Endothelial cell of umbilical vein (primary cell): ENCODE results near the gene FLRT1. TPM values are rescaled to one million over a fixed set of nuclear protein-coding genes. Genes with fewer than 3 reads are reported as not detected.

Experiments
- BruUV-seq: library from RNA; stranded (reverse); fragments of 400-500 nt; replicated peaks from 2 replicates; lab custom pipeline; 2021; lab: Mats Ljungman, UMichigan
- CTCF ChIA-PET: fragments of 300-600, 350-600 bp; sonication (Branson Sonifier 250); formaldehyde crosslinking; loops from one replicate; lab custom pipeline; 2021; ENCODE audit warnings: antibody characterized with exemption, inconsistent platforms; lab: Charles Lee
- POLR2A ChIA-PET: fragments of 300-600, 350-600 bp; sonication (Branson Sonifier 250); formaldehyde crosslinking; loops from one replicate; lab custom pipeline; 2021; ENCODE audit warnings: antibody characterized with exemption, inconsistent platforms; lab: Charles Lee
- DNase-seq: peaks from one replicate; pipeline ENCODE4 v3.0.0-alpha.2; 2011; ENCODE audit warnings: low read depth, low spot score
- FAIRE-seq: peaks from 2 replicates; lab custom pipeline; 2011; peaks lifted over from hg19 to GRCh38; lab: Jason Lieb, UNC
- H2AFZ ChIP-seq: 2 replicates; pipeline ENCODE4 v1.6.0; 2012; ENCODE audit warnings: low read depth, low read length, control low read depth, inconsistent platforms
- H3K27ac ChIP-seq: 2 replicates; pipeline ENCODE4 v1.5.1; 2011; ENCODE audit warnings: low read depth, mild to moderate bottlenecking, control low read depth, low read length, moderate library complexity; ENCODE audit not compliant: insufficient read depth
- H3K27me3 ChIP-seq, 2 experiments: 2 replicates each; pipeline versions ENCODE4 v1.6.0 to v1.6.1; 2011; ENCODE audit warnings: low read length in 2 of 2, mixed read lengths in 1 of 2; ENCODE audit not compliant: control insufficient read depth in 2 of 2, insufficient read depth in 2 of 2
- H3K36me3 ChIP-seq, 2 experiments: 2 replicates in 1 of 2; 3 replicates in 1 of 2; pipeline ENCODE4 v1.5.1; 2011; ENCODE audit warnings: low read length in 2 of 2, mild to moderate bottlenecking in 1 of 2, moderate library complexity in 1 of 2; ENCODE audit not compliant: control insufficient read depth in 2 of 2, insufficient read depth in 2 of 2; ENCODE audit errors: extremely low read depth in 1 of 2
- H3K4me1 ChIP-seq: 3 replicates; pipeline ENCODE4 v1.5.1; 2011; ENCODE audit warnings: mild to moderate bottlenecking, low read length; ENCODE audit not compliant: control insufficient read depth, insufficient read depth; ENCODE audit errors: extremely low read depth
- H3K4me2 ChIP-seq: 2 replicates; pipeline ENCODE4 v1.6.1; 2011; ENCODE audit warnings: low read length, control low read depth, mixed read lengths; ENCODE audit not compliant: insufficient read depth
- H3K4me3 ChIP-seq, 3 experiments: fragments of 200-600 bp in 1 of 3; sonication (generic), shearing (Covaris generic) in 1 of 3; replicated peaks in 1 of 3; 2 replicates each; pipeline ENCODE4 v1.5.1; 2011 to 2016; ENCODE audit warnings: control low read depth in 3 of 3, low read length in 3 of 3, mild to moderate bottlenecking in 2 of 3, inconsistent platforms in 1 of 3, low read depth in 1 of 3, moderate library complexity in 1 of 3; ENCODE audit not compliant: insufficient read depth in 1 of 3
- H3K79me2 ChIP-seq: 2 replicates; pipeline ENCODE4 v1.6.0; 2012; ENCODE audit warnings: low read length, inconsistent platforms; ENCODE audit not compliant: control insufficient read depth, insufficient read depth
- H3K9ac ChIP-seq: replicated peaks from 2 replicates; pipeline ENCODE3; 2011; ENCODE audit warnings: low read length, control low read depth; ENCODE audit not compliant: insufficient read depth; ENCODE audit errors: extremely low read depth
- H3K9me1 ChIP-seq: replicated peaks from 3 replicates; pipeline ENCODE4 v1.6.0; 2011; ENCODE audit warnings: mild to moderate bottlenecking, low read length; ENCODE audit not compliant: control insufficient read depth, insufficient read depth; ENCODE audit errors: extremely low read depth
- H3K9me3 ChIP-seq: replicated peaks from 2 replicates; pipeline ENCODE4 v1.5.1; 2012; ENCODE audit warnings: low read length, inconsistent platforms; ENCODE audit not compliant: control insufficient read depth, insufficient read depth
- H4K20me1 ChIP-seq: replicated peaks from 2 replicates; pipeline ENCODE3; 2011; ENCODE audit warnings: mild to moderate bottlenecking, low read length; ENCODE audit not compliant: control insufficient read depth, insufficient read depth; ENCODE audit errors: extremely low read depth
- EZH2 ChIP-seq: IDR thresholded peaks from 2 replicates; pipeline ENCODE4 v1.6.1; 2012; ENCODE audit warnings: borderline replicate concordance, low read depth, mild to moderate bottlenecking, moderate library complexity, low read length, inconsistent platforms; ENCODE audit not compliant: severe bottlenecking
- FOS ChIP-seq: IDR thresholded peaks from 2 replicates; pipeline ENCODE4 v1.6.1; 2011; ENCODE audit warnings: mild to moderate bottlenecking, low read length, moderate library complexity, borderline replicate concordance; ENCODE audit not compliant: insufficient read depth
- GATA2 ChIP-seq: IDR thresholded peaks from 2 replicates; pipeline ENCODE4 v1.7.0; 2011; ENCODE audit warnings: low read depth, mild to moderate bottlenecking, moderate library complexity, mixed read lengths, low read length; ENCODE audit not compliant: insufficient read length, insufficient read depth
- JUN ChIP-seq: IDR thresholded peaks from 2 replicates; pipeline ENCODE4 v1.6.1; 2011; ENCODE audit warnings: borderline replicate concordance, low read depth; ENCODE audit not compliant: insufficient read length, insufficient read depth
- POLR2A ChIP-seq: IDR thresholded peaks from 2 replicates; pipeline ENCODE4 v1.6.1; 2012; ENCODE audit warnings: low read depth, mild to moderate bottlenecking, control low read depth, low read length
- POLR2AphosphoS5 ChIP-seq: IDR thresholded peaks from 2 replicates; pipeline ENCODE4 v1.6.1; 2012; ENCODE audit warnings: low read depth, mild to moderate bottlenecking, control low read depth, low read length, moderate library complexity; ENCODE audit not compliant: insufficient read depth
- dilution Hi-C: fragments of 300-500 bp; cut with MboI; formaldehyde crosslinking; loops from one replicate; pipeline ENCODE4 v1.15.0; 2019; ENCODE audit warnings: low sequenced_read_pairs; ENCODE audit not compliant: extremely low pct_ligation_motif_present
- intact Hi-C: fragments of 100-400 bp; cut with micrococcal nuclease; formaldehyde crosslinking; loops from one replicate; pipeline ENCODE4 v1.10.0; 2022
- polyA plus RNA-seq, 4 experiments: library from polyadenylated mRNA; depleted of rRNA in 3 of 4; stranded (reverse) in 3 of 4; unstranded in 1 of 4; fragments of >200 nt; gene quantifications; 2 replicates each; pipeline versions ENCODE4 v1.2.1 to v1.2.3, GENCODE V29; 2011 to 2012; ENCODE audit warnings: missing spikeins in 1 of 4
- total RNA-seq: library from RNA; stranded (reverse); gene quantifications from 2 replicates; pipeline ENCODE4 v1.2.3, GENCODE V29; 2021

Gene FLRT1
- total and polyA plus RNA-seq, 2 donors (not counting 3 experiments of a cell fraction or from before 2014, with no cell fraction given): not detected

DNA sequence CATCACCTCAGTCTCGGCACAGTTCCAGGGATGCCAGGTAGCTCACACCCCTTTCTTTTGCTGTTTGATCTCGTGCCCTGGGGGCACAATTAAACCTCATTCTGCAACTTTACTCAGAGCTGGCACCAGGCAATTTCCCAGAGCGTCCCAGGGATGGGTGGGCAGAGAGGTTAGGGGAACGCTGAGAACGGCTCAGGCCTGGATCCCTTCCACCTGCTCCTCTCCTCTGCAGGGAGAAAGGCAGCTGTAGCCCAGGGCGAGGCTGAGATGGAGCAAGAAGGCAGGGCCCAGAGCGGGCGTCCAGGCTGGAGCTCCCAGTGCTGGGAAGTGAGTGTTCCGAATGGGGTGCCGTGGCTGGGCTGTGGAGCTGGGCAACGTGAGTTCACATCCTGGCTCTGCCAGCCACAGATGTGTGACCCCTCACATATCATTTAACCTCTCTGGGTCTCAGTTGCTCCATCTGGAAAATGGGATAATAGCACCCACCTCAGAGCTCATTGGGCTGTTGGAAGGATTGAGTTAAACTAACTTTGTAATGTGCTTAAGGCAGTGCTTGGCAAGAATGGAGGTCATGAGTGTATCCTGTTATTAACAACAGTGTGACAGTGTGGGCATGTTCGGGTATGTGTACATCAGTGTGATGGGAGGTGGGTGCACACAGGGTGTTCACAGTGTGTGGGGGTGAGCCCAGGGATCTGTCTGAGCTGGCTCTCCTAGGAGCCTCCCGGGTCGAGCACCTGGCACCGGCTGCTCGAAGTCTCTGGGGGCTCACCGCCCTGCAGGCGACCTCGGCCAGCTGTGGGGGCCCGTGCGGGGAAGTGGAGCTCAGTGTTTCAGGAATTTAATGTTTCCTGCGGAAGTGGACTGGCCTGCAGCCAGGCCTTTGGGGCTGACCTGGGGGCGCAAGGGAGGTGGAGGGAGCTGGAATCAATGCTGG lies 34.0 kb upstream of the FLRT1 start:
- BruUV-seq: no TSS peak
- CTCF ChIA-PET: interaction anchor here (0.9 to 4.9 kb wide), 23 partner anchors 11 to 353 kb away, joined by 3 to 162 read pairs (median 5); partner anchors contain the start of genes ESRRA, MACROD1, MARK2 and PRDX5
- dilution Hi-C loops (no loop called here), intact Hi-C loops (loop anchor here (2.0 kb wide), 1 partner anchor 239 kb away; the partner anchor contains the start of gene FKBP2)
- H3K4me2 ChIP-seq: peak overlapping the region; percentile 8
- no peak overlapping the region for H3K4me3 ChIP-seq
- TF ChIP-seq JUN: no peak
- peak; percentile 44 for TF ChIP-seq POLR2A
- TF ChIP-seq FOS: no peak
- TF ChIP-seq POLR2AphosphoS5: peak; percentile 95
- no peak for TF ChIP-seq EZH2
- TF ChIP-seq GATA2: no peak
- H3K27ac ChIP-seq: no peak overlapping the region
- no peaks in the 10 kb centered on the region for H3K27me3 ChIP-seq
- no peak overlapping the region for H2AFZ ChIP-seq
- H4K20me1 ChIP-seq: no peaks in the 10 kb centered on the region
- DNase-seq (peak; percentile 71), FAIRE-seq (peak; percentile 84)
- H3K79me2 ChIP-seq: no peaks in the 10 kb centered on the region
- H3K9me3 ChIP-seq: no peaks in the 10 kb centered on the region
- H3K36me3 ChIP-seq: peaks cover 0 to 13% of the 10 kb centered on the region in 2 experiments
- H3K9me1 ChIP-seq: no peaks in the 10 kb centered on the region
- H3K9ac ChIP-seq: no peak overlapping the region
- POLR2A ChIA-PET: interaction anchor here (0.8 kb wide), 1 partner anchor 330 kb away, joined by 3 read pairs; no protein-coding TSS in a partner anchor
- H3K4me1 ChIP-seq: peaks cover 34% of the 10 kb centered on the region
